WI38 (cell line): ENCODE data around the gene ITPK1.

Experiments used
- H3K4me3 ChIP-seq: 2 replicates; pipeline ENCODE4 v1.5.1; 2011; ENCODE audit warnings: low read depth, mild to moderate bottlenecking, control low read depth, low read length
- TF ChIP-seq, protein P1 (sequence below): IDR thresholded peaks from 2 replicates; pipeline ENCODE4 v1.5.1; 2012; ENCODE audit warnings: low read depth, mild to moderate bottlenecking, control low read depth, low read length

ITPK1 gene

DNA sequence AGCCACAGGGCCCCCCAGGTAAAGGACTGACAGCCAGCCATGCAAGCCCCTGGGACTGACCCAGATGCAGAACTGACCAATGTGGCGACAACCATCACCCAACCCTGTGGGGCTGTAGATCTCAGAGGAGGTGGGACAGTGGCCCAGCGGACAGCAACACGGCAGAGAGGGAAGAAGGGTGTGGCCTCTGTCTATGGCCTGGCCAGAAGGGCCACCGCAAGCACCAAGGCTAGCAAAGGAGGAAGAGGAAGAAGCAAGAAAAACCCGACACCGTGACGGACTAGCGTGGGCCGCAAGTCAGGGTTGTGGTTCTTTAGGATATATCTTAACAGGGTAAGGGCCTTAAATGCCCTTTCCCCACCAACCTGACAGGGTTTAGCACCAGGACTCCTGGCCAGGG lies 71.2 kb downstream of the ITPK1 start:
- no peak overlapping the region for H3K4me3 ChIP-seq
- TF ChIP-seq, protein P1, sequence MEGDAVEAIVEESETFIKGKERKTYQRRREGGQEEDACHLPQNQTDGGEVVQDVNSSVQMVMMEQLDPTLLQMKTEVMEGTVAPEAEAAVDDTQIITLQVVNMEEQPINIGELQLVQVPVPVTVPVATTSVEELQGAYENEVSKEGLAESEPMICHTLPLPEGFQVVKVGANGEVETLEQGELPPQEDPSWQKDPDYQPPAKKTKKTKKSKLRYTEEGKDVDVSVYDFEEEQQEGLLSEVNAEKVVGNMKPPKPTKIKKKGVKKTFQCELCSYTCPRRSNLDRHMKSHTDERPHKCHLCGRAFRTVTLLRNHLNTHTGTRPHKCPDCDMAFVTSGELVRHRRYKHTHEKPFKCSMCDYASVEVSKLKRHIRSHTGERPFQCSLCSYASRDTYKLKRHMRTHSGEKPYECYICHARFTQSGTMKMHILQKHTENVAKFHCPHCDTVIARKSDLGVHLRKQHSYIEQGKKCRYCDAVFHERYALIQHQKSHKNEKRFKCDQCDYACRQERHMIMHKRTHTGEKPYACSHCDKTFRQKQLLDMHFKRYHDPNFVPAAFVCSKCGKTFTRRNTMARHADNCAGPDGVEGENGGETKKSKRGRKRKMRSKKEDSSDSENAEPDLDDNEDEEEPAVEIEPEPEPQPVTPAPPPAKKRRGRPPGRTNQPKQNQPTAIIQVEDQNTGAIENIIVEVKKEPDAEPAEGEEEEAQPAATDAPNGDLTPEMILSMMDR: no peak

DNA sequence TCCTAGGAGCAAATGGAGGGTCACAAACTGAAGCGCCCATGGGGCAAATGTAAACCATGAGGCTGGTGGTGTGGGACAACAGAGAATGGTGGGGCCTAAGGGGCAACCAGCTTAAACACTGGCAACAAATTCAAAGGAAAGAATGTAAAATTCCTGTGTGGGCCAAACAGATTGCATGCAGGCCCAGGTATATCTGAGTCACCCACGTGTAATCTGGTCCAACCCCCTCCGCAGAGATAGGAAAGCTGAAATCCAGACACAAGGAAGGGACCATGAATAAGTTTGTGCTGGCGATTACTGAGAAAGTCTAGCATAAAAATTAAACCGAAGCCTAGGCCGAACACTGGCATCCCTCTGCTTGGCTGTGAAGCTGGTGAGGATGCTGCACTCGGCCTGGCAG lies 71.6 kb downstream of the ITPK1 start:
- no peak overlapping the region for H3K4me3 ChIP-seq
- TF ChIP-seq, protein P1: no peak

DNA sequence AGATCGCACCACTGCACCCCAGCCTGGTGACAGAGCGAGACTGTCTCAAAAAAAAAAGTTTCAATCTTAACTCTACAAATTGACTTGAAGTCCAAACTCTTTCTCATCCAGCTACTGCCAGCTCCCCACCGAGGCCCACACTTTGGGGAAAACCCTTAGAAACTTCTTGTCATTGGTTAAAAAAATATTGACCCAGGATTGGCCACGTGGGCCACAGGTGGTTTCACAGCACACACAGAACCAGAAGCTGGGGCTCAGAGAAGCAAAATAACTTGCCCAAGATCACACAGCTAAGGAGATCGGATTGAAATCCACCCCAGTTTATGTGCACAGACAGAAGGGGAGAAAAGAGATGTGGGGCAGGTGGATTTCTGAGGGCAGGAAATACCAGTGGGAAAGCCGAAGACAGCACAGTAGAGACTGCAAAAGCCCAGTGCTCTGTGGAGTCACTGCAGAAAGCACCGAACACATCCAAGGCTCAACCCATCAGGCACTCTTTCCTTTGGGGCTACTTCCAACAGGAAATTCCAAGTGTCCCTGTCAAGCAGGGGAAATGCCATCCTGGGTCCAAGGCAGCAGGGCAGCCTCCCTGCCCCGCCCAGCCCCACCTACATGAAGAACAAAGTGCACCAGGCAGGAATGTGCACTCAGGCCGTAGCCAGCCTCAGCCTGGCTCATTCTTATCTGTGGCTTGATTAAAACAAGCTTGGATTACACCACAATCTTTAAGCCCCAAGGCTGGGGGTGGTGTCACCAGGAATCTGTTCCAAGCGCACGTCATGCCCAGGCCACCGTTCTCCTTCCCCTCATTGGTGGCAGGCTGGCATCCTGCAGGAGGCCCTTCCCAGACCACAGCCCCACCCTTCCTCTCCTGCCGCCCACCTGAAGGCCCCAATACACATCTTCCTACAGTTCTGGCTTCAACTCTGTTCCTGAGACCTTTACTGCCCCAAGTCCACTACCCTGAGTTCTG lies 72.5 kb downstream of the ITPK1 start:
- no peak overlapping the region for H3K4me3 ChIP-seq

DNA sequence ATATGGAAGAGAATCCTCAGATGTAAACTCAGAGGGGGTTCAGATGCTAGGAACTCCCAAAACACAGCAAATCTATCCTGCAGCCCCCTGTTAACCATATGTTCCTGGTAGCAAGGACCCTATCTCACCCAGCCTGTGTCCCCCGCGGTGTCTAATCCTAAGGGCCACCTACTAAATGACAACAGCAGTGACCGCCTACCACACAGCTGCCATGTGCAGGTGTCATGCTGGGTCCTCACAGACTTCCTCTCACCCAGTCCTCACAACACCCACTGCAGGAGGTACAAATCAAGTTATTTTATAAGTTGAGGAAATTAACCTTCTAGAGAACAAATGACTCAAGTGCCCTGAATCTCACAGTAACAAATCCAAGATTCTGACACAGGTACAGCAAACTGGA lies 73.9 kb downstream of the ITPK1 start:
- H3K4me3 ChIP-seq: no peak overlapping the region
- TF ChIP-seq, protein P1: no peak

More for the DNA sequence above, 72.5 kb downstream of the ITPK1 start:
- TF ChIP-seq, protein P1: no peak

DNA sequence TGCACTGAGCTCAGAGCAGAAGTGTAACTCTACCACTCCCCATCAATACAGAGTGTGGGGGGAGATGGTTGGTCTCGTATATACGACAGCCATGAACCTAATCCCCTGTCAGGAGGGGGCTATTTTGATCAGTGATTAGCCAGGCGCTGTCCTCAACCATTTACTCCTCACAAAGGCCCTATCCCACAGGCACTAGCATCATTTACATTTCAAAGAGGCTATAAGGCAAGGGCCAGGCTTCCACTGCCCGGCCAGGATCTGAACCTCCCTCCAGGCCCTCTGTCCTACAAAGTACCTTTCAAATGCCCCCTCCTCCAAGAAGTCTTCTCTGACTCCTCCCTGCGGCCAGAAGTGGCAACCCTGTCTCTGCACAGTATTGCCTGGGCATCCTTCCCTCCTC lies 74.7 kb downstream of the ITPK1 start:
- no peak overlapping the region for H3K4me3 ChIP-seq
- TF ChIP-seq, protein P1: no peak

DNA sequence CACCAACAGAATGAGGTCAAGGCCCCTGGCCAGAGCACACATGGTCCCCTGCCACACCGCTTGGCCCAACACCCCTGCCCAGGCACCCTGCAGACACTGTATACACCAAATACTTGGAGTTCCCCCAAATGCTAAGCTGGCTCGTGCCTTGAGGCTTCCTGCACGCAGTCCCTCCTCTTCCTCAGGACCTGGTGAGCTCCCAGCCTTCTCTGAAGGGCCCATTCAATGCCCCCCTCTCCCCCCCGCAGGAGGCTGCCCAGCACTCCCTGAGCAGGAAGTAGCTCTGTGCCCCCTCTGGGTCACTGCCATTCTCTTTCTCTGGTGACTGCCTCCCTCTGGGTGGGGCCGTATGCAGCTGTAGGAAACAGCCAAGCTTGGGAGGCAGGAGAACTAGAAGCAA lies 75.3 kb downstream of the ITPK1 start:
- H3K4me3 ChIP-seq: no peak overlapping the region
- TF ChIP-seq, protein P1: no peak

DNA sequence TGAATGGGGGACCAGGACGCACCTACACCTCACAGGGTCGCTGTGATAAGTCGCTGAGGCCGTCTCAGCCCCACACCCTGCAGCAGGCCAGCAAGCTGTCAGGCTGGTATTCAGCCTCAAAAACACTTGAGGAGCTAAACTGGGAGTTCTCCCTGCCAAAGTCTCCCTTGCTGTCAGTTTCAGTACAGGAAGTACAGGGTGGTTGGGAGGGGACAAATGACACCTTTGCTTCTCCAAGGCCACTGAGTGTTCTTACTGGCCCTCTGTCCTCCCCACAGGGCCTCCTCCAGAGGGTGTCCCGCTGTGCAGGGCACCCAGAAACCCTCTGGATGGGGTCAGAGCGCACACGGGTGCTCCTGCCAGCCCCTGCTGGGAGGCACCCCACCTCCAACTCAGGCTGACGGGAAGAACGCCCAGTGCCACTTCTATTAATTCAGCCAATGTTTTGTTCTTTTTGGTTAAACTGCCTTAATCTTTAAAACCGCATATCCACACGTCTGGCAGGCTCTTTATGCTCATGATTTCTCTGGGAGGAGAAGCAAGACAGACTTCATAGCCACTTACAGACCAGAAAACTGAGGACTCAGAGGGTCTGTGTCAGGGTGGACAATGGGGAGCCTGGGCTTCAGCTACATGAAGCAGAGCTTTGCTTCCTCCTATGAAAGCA lies 75.9 kb downstream of the ITPK1 start:
- TF ChIP-seq, protein P1: no peak

More for the DNA sequence above, 75.9 kb downstream of the ITPK1 start:
- no peak overlapping the region for H3K4me3 ChIP-seq
